Fibroblast of the aortic adventitia (primary cell): ENCODE data around the gene NME7. TPM values are rescaled to one million over a fixed set of nuclear protein-coding genes. Genes with fewer than 3 reads are reported as not detected.

Experiments used
- DNase-seq: peaks from one replicate; pipeline ENCODE4 v3.0.0-alpha.2; 2010; ENCODE audit warnings: low read depth
- H3K4me3 ChIP-seq: 2 replicates; pipeline ENCODE4 v1.5.1; 2011; ENCODE audit warnings: low read depth, mild to moderate bottlenecking, control low read depth, low read length, moderate library complexity
- total RNA-seq: library from RNA; depleted of rRNA; stranded (reverse); fragments of >200 nt; gene quantifications from 2 replicates; pipeline ENCODE4 v1.2.3, GENCODE V29; 2012; ENCODE audit warnings: low replicate concordance
- TF ChIP-seq, protein P1 (sequence below): IDR thresholded peaks from 2 replicates; pipeline ENCODE4 v1.5.1; 2011; ENCODE audit warnings: mild to moderate bottlenecking, low read length, control low read depth, inconsistent platforms; ENCODE audit not compliant: insufficient read depth

The NME7 gene
- total RNA-seq, 1 donor: 36.0 TPM

DNA sequence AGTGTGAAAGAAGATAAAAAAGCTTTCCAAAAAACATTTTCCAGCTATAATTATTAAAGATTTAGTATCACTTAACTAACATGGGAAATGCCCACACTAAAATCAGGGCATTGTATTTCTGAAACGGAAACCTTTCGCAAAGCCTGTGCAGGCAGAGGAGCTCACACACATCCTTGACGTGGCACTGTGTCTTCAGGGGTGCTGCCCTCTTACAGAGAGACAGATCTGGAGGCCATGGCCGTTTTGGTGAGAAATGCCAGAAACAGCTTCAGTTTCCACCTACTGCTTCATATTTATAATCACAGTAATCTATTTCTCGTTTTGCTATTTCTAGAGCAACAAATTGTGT is 234.4 kb downstream of the NME7 start:
- TF ChIP-seq, protein P1, sequence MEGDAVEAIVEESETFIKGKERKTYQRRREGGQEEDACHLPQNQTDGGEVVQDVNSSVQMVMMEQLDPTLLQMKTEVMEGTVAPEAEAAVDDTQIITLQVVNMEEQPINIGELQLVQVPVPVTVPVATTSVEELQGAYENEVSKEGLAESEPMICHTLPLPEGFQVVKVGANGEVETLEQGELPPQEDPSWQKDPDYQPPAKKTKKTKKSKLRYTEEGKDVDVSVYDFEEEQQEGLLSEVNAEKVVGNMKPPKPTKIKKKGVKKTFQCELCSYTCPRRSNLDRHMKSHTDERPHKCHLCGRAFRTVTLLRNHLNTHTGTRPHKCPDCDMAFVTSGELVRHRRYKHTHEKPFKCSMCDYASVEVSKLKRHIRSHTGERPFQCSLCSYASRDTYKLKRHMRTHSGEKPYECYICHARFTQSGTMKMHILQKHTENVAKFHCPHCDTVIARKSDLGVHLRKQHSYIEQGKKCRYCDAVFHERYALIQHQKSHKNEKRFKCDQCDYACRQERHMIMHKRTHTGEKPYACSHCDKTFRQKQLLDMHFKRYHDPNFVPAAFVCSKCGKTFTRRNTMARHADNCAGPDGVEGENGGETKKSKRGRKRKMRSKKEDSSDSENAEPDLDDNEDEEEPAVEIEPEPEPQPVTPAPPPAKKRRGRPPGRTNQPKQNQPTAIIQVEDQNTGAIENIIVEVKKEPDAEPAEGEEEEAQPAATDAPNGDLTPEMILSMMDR: no peak
- DNase-seq: no peak
- no peak overlapping the region for H3K4me3 ChIP-seq

DNA sequence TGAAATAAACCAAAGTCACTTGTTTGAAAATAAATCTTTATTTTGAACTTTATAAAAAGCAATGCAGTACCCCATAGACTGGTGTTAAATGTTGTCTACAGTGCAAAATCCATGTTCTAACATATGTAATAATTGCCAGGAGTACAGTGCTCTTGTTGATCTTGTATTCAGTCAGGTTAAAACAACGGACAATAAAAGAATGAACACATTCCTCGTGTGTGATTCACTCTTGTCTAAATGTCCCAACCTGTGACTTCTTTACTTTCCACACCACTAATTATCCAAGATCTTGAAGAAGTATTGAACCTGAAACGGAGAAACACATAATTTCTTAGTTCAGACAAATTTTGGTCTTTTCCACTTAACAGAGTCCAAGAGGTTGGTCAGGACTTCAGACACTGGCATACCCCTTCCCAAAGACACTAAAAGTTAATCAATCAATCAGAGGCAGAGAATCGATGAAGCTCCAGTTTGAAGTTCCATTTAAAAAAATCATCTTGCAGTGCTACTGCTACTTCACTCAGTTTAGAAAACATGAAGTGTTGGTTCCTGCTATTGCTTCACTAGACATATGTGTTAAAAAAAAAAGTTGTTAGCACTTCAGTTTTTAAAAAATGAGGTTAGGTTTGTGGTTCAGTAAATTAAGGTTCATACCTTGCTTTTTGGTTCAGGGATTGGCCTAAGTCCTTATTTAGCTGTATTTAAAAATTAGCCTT is 234.9 kb downstream of the NME7 start:
- TF ChIP-seq, protein P1: no peak
- no peak overlapping the region for H3K4me3 ChIP-seq
- DNase-seq: no peak

DNA sequence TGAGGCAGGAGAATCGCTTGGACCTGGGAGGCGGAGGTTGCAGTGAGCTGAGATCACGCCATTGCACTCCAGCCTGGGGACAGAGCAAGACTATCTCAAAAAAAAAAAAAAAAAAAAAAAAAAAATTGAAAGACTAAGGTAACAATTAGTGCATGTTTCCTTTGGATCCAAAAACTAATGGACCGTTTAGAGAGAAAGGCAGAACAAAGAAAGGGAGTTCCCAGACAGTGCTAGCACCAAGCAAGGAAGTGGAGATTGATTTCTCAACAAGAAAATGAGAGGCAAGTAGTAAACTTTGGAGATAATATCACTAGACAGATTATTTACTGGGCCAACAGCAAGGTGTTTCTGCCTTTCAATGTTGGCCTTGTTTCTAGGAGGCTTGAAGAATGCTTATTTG is 236.9 kb downstream of the NME7 start:
- TF ChIP-seq, protein P1: no peak
- no peak for DNase-seq
- H3K4me3 ChIP-seq: no peak overlapping the region

GRCh38 chr1:169129109-169129784 is 238.3 kb downstream of the NME7 start:
- H3K4me3 ChIP-seq: no peak overlapping the region
- TF ChIP-seq, protein P1: no peak
- DNase-seq: no peak

DNA sequence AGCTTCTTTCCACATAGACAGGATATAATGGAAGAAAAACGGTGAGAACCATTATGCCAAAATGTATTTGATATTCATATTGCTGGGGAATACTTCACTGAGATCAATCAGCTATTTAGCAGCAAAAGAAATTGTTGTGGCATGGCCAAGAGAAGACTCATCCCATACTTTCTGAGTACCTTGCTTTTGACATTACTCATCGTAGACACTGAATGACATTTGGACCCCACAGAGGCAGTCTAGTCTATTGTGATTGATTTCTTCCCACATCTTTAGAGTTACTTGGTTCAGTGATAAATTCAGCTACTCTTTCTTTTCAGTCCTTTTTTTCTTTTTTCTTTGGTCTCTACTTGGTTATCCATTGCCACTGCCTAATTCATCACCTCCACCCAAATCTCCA is 239.0 kb downstream of the NME7 start:
- TF ChIP-seq, protein P1: no peak
- DNase-seq: no peak
- no peak overlapping the region for H3K4me3 ChIP-seq

DNA sequence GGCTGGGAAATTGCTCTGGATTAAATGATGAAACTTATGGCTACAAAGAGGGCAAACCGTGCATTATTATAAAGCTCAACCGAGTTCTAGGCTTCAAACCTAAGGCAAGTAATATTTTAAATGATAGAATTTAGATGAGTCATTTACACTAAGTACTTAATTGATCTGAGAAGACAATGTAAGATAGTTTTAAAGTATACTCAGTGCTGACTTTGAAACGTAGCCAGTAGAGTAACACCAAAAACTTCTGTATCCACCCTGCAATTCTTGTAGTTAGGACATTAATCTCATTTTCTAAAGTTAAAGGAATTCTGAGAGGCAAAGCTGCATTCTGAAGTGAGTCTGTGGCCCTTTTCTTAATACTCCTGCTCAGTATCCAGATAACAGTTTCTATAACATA is 240.3 kb downstream of the NME7 start:
- TF ChIP-seq, protein P1: no peak
- no peak for DNase-seq
- H3K4me3 ChIP-seq: no peak overlapping the region
